ENCODE data around the gene GFOD1.

The GFOD1 gene

GRCh38 chr6:13485923-13486562, 1.4 kb downstream of the GFOD1 start:
- peak; percentile 29 to 30 for DNase-seq (ENCODE audit: low read depth in 2 of 2)

- no peak for DNase-seq (ENCODE audit: low read depth in 2 of 2)
These were observed 2.1 kb downstream of the GFOD1 start for GRCh38 chr6:13485303-13485702.

- no peak for DNase-seq (ENCODE audit: low read depth in 2 of 2)
These were observed 2.6 kb downstream of the GFOD1 start for GRCh38 chr6:13484827-13485226.

- no peak for DNase-seq (ENCODE audit: low read depth in 2 of 2)
These were observed 3.2 kb downstream of the GFOD1 start for GRCh38 chr6:13484138-13484708.

GRCh38 chr6:13480631-13481501, 6.5 kb downstream of the GFOD1 start:
- no peak for DNase-seq (ENCODE audit: low read depth in 2 of 2)

- no peak for DNase-seq (ENCODE audit: low read depth in 2 of 2)
These were observed 7.4 kb downstream of the GFOD1 start for GRCh38 chr6:13479971-13480434.

GRCh38 chr6:13479206-13479800, 8.1 kb downstream of the GFOD1 start:
- DNase-seq (ENCODE audit: low read depth in 2 of 2), result no peak

- no peak for DNase-seq (ENCODE audit: low read depth in 2 of 2)
These were observed 8.9 kb downstream of the GFOD1 start for GRCh38 chr6:13478525-13478966.

GRCh38 chr6:13474787-13475186, 12.6 kb downstream of the GFOD1 start:
- no peak for DNase-seq (ENCODE audit: low read depth in 2 of 2)

GRCh38 chr6:13474360-13474759, 13.0 kb downstream of the GFOD1 start:
- DNase-seq (ENCODE audit: low read depth in 2 of 2), result no peak

- no peak for DNase-seq (ENCODE audit: low read depth in 2 of 2)
These were observed 13.6 kb downstream of the GFOD1 start for GRCh38 chr6:13473768-13474165.

- DNase-seq (ENCODE audit: low read depth in 2 of 2), result no peak
These were observed 14.2 kb downstream of the GFOD1 start for GRCh38 chr6:13472976-13473767.

GRCh38 chr6:13472099-13472498, 15.3 kb downstream of the GFOD1 start:
- no peak for DNase-seq (ENCODE audit: low read depth in 2 of 2)

- DNase-seq (ENCODE audit: low read depth in 2 of 2), result no peak
These were observed 16.2 kb downstream of the GFOD1 start for GRCh38 chr6:13471184-13471583.

- no peak for DNase-seq (ENCODE audit: low read depth in 2 of 2)
These were observed 16.9 kb downstream of the GFOD1 start for GRCh38 chr6:13470238-13471140.

GRCh38 chr6:13469693-13470092, 17.7 kb downstream of the GFOD1 start:
- DNase-seq (ENCODE audit: low read depth in 2 of 2), result no peak

- DNase-seq (ENCODE audit: low read depth in 2 of 2), result no peak
These were observed 18.6 kb downstream of the GFOD1 start for GRCh38 chr6:13468839-13469238.

GRCh38 chr6:13467216-13467600, 20.2 kb downstream of the GFOD1 start:
- DNase-seq (ENCODE audit: low read depth in 2 of 2), result no peak

- DNase-seq (ENCODE audit: low read depth in 2 of 2), result no peak
These were observed 20.8 kb downstream of the GFOD1 start for GRCh38 chr6:13466304-13467215.

All from activated CD4-positive, alpha-beta T cell treated with anti-CD3 and anti-CD28 coated beads for 24 hours (primary cell).